GM06990 (cell line): ENCODE data around the gene ATXN7L1.

Experiments used
- DNase-seq: peaks from one replicate; pipeline ENCODE4 v3.0.0-alpha.2; 2011; ENCODE audit not compliant: insufficient read length; ENCODE audit errors: extremely low read depth
- H3K27me3 ChIP-seq: replicated peaks from 2 replicates; pipeline ENCODE4 v1.6.0; 2011; ENCODE audit warnings: low read length; ENCODE audit not compliant: control insufficient read depth, insufficient read depth
- H3K36me3 ChIP-seq: 2 replicates; pipeline ENCODE4 v1.5.1; 2011; ENCODE audit warnings: low read length; ENCODE audit not compliant: control insufficient read depth, insufficient read depth
- H3K4me3 ChIP-seq: replicated peaks from 2 replicates; pipeline ENCODE4 v1.5.1; 2011; ENCODE audit warnings: low read depth, mild to moderate bottlenecking, control low read depth, low read length
- TF ChIP-seq, protein P1 (sequence below): IDR thresholded peaks from 2 replicates; pipeline ENCODE4 v1.5.1; 2011; ENCODE audit warnings: low read length, control low read depth, mild to moderate bottlenecking, inconsistent platforms; ENCODE audit not compliant: insufficient read depth, poor library complexity, severe bottlenecking

ATXN7L1 gene

DNA sequence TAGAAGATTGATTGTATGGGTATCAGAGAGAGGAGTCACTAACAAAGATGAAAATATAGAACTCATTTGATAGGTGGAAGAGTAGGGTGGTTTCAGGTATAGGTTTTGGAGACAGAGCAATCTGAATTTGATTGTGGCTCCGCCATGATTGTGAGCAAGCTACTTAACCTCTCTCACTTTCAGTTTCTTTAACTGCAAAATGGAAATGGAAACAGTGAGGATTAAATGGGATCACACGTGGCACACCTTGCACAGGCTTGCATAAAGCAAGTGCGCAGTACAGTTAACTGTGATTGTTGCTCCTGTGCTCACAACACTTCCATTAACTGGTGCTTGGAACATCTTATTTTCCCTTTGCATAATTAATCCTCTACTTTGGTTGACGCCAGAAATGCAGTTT is 54.9 kb downstream of the ATXN7L1 start:
- TF ChIP-seq, protein P1, sequence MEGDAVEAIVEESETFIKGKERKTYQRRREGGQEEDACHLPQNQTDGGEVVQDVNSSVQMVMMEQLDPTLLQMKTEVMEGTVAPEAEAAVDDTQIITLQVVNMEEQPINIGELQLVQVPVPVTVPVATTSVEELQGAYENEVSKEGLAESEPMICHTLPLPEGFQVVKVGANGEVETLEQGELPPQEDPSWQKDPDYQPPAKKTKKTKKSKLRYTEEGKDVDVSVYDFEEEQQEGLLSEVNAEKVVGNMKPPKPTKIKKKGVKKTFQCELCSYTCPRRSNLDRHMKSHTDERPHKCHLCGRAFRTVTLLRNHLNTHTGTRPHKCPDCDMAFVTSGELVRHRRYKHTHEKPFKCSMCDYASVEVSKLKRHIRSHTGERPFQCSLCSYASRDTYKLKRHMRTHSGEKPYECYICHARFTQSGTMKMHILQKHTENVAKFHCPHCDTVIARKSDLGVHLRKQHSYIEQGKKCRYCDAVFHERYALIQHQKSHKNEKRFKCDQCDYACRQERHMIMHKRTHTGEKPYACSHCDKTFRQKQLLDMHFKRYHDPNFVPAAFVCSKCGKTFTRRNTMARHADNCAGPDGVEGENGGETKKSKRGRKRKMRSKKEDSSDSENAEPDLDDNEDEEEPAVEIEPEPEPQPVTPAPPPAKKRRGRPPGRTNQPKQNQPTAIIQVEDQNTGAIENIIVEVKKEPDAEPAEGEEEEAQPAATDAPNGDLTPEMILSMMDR, result no peak
- H3K36me3 ChIP-seq, result no peaks in the 10 kb centered on the region
- H3K4me3 ChIP-seq, result no peak overlapping the region
- H3K27me3 ChIP-seq, result no peaks in the 10 kb centered on the region
- DNase-seq, result no peak

DNA sequence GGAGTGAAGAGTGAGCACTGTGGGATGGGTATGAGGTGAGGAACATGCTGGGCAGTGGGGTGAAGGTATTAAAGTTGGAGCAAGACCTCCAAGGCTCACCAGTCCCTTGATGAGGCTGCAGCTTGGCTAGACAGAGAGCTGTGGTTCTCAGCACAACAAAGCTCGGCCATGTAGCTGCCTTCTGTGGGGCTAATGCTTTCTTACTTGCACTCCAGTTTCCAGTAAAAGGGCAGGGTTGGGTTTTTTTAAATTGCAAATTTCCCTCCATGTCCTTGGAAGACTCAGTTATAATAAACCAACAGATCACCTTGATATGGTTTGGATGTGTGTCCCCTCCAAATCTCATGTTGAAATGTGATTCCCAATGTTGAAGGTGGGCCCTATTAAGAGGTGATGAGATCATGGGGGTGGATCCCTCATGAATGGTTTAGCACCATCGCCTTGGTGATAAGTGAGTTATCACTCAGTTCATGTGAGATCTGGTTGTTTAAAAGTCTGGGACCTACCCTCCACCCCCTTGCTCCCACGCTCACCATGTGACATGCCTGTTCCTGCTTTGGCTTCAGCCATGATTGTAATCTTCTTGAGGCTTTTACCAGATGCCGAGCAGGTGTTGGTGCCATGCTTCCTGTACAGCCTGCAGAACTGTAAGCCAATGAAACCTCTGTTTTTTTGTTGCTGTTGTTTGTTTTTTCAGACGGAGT is 55.9 kb downstream of the ATXN7L1 start:
- DNase-seq, result no peak
- Histone ChIP-seq H3K27me3 (no peaks in the 10 kb centered on the region), H3K4me3 (no peak overlapping the region), H3K36me3 (no peaks in the 10 kb centered on the region)
- TF ChIP-seq, protein P1, result no peak

DNA sequence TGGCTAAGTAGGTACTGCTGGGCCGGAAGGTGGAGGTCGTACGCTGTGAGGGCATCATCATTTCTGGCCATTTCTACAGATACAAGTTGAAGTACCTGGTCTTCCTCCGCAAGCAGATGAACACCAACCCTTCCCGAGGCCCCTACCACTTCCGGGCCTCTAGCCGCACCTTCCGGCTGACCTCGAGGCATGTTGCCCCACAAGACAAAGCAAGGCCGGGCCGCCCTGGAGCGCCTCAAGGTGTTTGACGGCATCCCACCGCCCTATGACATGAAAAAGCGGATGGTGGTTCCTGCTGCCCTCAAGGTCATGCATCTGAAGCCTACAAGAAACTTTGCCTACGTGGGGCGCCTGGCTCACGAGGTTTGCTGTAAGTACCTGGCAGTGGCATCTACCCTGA is 56.8 kb downstream of the ATXN7L1 start:
- H3K27me3 ChIP-seq, result no peaks in the 10 kb centered on the region
- H3K4me3 ChIP-seq, result no peak overlapping the region
- TF ChIP-seq, protein P1, result no peak
- no peak for DNase-seq
- no peaks in the 10 kb centered on the region for H3K36me3 ChIP-seq

DNA sequence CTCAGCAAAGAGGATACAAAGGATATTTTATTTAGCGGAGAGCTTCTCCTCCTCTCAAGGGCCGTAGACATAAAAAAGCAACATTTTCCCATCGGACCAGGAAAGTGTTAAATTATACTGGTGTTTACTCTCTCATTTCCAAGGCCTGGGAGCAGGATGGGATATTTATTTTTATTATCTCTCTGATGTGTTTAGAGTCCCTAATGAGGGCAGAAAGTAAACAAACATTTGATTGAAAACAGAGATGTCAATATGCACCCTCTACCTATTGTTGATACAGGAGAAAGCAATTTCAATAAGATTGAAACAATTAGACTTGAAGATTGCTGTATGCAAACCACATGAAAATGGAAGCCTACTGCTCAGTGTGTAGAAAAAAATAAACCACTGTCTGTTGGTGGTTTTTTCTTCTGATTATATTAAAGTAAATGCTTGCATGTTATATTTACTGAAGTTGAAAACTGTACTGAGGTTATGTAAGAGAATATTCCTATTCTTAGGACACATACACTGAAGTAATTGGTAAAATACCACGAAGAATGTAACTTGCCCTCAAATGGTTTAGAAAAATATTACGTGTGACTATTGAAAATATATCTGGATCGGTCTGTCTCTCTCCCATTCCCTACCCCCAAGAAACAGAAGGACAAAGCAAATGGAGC is 59.3 kb downstream of the ATXN7L1 start:
- Histone ChIP-seq H3K4me3 (no peak overlapping the region), H3K27me3 (no peaks in the 10 kb centered on the region), H3K36me3 (no peaks in the 10 kb centered on the region)
- TF ChIP-seq, protein P1, result no peak
- DNase-seq, result no peak

DNA sequence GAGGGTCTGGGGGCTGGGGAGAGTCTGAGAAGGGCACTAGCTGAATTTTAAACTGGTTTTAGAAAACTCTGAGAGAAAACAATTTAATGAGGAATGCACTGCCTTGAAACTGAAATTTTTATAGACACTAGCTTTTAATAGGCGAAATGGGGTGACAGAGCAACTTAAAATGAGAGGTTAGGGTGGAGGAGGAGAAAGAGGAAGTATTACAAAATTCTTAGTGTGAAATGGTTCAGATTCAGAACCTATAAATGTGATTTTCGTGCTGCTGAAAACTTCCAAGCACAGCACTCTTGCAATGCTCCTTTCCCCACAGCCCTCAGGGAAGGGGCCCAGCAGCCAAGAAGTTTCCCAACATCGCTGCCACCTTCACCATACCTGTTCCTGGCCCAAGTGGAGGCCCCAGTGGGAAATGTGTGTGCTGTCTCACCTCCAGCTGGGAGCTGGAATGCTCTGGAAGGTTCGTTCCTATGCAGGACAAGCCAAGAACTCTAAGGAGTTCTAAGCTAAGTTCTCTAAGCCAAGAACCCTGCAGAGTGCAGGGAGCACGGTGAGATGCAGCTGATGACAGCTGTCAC is 60.0 kb downstream of the ATXN7L1 start:
- H3K4me3 ChIP-seq, result no peak overlapping the region
- no peak for DNase-seq
- TF ChIP-seq, protein P1, result no peak
- no peaks in the 10 kb centered on the region for H3K27me3 ChIP-seq
- H3K36me3 ChIP-seq, result no peaks in the 10 kb centered on the region
